A673 (cell line): ENCODE data around the gene RASAL2. TPM values are rescaled to one million over a fixed set of nuclear protein-coding genes. Genes with fewer than 3 reads are reported as not detected.
A peak's percentile ranks its signal among the peaks of the same experiment; 100 is the strongest.

Source experiments
- BruUV-seq: library from RNA; stranded (reverse); fragments of 400-500 nt; replicated peaks from 2 replicates; lab custom pipeline; 2021; lab: Mats Ljungman, UMichigan
- CTCF ChIA-PET: fragments of 300-600 bp; sonication (Branson Sonifier 250); formaldehyde crosslinking; loops from one replicate; lab custom pipeline; 2022; ENCODE audit warnings: antibody characterized with exemption; lab: Charles Lee
- POLR2A ChIA-PET: fragments of 300-600 bp; sonication (Branson Sonifier 250); formaldehyde crosslinking; loops from one replicate; lab custom pipeline; 2022; ENCODE audit warnings: antibody characterized with exemption; ENCODE audit not compliant: low non-redundant PET; lab: Charles Lee
- DNase-seq: peaks from one replicate; pipeline ENCODE4 v3.0.0-alpha.2; 2015; ENCODE audit warnings: low spot score
- H3K27ac ChIP-seq: fragments of 200-600 bp; sonication (generic); 2 replicates; pipeline ENCODE4 v1.5.1; 2016; ENCODE audit warnings: mixed run types, low read depth, mild to moderate bottlenecking, mixed read lengths, antibody characterized with exemption, low read length; ENCODE audit not compliant: poor library complexity, severe bottlenecking
- H3K27me3 ChIP-seq: fragments of 200-600 bp; sonication (generic); replicated peaks from 2 replicates; pipeline ENCODE4 v1.6.1; 2017; ENCODE audit warnings: mixed run types, low read depth, mild to moderate bottlenecking, mixed read lengths, antibody characterized with exemption, low read length; ENCODE audit not compliant: insufficient read depth, poor library complexity
- H3K36me3 ChIP-seq: fragments of 200-600 bp; sonication (generic); 2 replicates; pipeline ENCODE4 v1.6.1; 2016; ENCODE audit warnings: mixed run types, mild to moderate bottlenecking, mixed read lengths, antibody characterized with exemption, low read length; ENCODE audit not compliant: insufficient read depth, poor library complexity, severe bottlenecking
- H3K4me1 ChIP-seq: fragments of 200-600 bp; sonication (generic); 2 replicates; pipeline ENCODE4 v1.6.1; 2017; ENCODE audit warnings: mixed run types, mild to moderate bottlenecking, mixed read lengths, antibody characterized with exemption, low read length; ENCODE audit not compliant: insufficient read depth, poor library complexity, severe bottlenecking
- H3K4me3 ChIP-seq: fragments of 200-600 bp; sonication (generic); 2 replicates; pipeline ENCODE4 v1.5.1; 2016; ENCODE audit warnings: low read depth, mixed run types, mild to moderate bottlenecking, mixed read lengths, low read length; ENCODE audit not compliant: poor library complexity, severe bottlenecking
- H3K9me3 ChIP-seq: fragments of 200-600 bp; sonication (generic); 2 replicates; pipeline ENCODE4 v1.6.1; 2016; ENCODE audit warnings: mixed run types, low read depth, mild to moderate bottlenecking, mixed read lengths, antibody characterized with exemption, low read length; ENCODE audit not compliant: poor library complexity, severe bottlenecking
- EZH2 ChIP-seq: fragments of 200-600 bp; sonication (generic); IDR thresholded peaks from 2 replicates; pipeline ENCODE4 v1.6.1; 2017; ENCODE audit warnings: borderline replicate concordance, low read depth, mild to moderate bottlenecking, mixed read lengths, antibody characterized with exemption, low read length; ENCODE audit not compliant: poor library complexity, severe bottlenecking
- intact Hi-C: fragments of 100-400 bp; cut with micrococcal nuclease; formaldehyde crosslinking; loops from one replicate; pipeline ENCODE4 v1.10.0; 2022; ENCODE audit not compliant: unreplicated experiment
- total RNA-seq: library from RNA; stranded (reverse); gene quantifications from 2 replicates; pipeline ENCODE4 v1.2.3, GENCODE V29; 2021
- TF ChIP-seq, protein P1 (sequence below): fragments of 300-800, 200-600 bp; sonication (generic); conservative IDR thresholded peaks from 2 replicates; pipeline ENCODE4 v1.5.1; 2017; ENCODE audit warnings: low read depth, mild to moderate bottlenecking, antibody characterized with exemption, low read length, moderate library complexity, mixed read lengths

RASAL2 gene
- total RNA-seq, 1 experiment from 2014 or later: 8.3 TPM

DNA sequence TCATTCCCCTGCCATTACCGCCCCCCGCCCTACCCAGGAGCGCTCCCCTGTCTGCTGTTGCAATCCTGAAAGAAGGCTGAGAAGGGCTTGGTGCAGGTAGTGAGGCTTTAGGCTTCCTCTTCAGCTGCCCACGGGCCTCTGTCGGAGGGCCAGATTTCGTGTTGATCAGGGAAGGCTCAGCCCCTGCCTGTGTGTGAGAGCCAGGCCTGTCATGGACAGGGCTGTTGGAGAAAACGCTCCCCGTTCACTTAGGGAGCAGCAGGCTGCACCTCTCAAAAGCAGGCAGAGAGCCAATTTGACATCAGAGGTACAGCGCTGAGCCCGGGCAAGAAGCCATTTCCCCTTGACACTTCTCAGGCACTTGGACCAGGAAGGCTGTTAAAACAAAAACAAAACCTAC lies 438.0 kb downstream of the RASAL2 start:
- Histone ChIP-seq H3K27ac (no peak overlapping the region), H3K36me3 (no peaks in the 10 kb centered on the region), H3K9me3 (no peaks in the 10 kb centered on the region), H3K27me3 (no peaks in the 10 kb centered on the region), H3K4me1 (peaks cover 11% of the 10 kb centered on the region), H3K4me3 (no peak overlapping the region)
- POLR2A ChIA-PET: no interaction called here
- intact Hi-C loops: loop anchor here (2.0 kb wide), 1 partner anchor 221 kb away; no protein-coding TSS in a partner anchor
- BruUV-seq: no TSS peak
- CTCF ChIA-PET: interaction anchor here (1.0 kb wide), 1 partner anchor 219 kb away, joined by 3 read pairs; no protein-coding TSS in a partner anchor
- DNase-seq: no peak
- TF ChIP-seq EZH2: no peak
- TF ChIP-seq, protein P1, sequence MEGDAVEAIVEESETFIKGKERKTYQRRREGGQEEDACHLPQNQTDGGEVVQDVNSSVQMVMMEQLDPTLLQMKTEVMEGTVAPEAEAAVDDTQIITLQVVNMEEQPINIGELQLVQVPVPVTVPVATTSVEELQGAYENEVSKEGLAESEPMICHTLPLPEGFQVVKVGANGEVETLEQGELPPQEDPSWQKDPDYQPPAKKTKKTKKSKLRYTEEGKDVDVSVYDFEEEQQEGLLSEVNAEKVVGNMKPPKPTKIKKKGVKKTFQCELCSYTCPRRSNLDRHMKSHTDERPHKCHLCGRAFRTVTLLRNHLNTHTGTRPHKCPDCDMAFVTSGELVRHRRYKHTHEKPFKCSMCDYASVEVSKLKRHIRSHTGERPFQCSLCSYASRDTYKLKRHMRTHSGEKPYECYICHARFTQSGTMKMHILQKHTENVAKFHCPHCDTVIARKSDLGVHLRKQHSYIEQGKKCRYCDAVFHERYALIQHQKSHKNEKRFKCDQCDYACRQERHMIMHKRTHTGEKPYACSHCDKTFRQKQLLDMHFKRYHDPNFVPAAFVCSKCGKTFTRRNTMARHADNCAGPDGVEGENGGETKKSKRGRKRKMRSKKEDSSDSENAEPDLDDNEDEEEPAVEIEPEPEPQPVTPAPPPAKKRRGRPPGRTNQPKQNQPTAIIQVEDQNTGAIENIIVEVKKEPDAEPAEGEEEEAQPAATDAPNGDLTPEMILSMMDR: no peak

DNA sequence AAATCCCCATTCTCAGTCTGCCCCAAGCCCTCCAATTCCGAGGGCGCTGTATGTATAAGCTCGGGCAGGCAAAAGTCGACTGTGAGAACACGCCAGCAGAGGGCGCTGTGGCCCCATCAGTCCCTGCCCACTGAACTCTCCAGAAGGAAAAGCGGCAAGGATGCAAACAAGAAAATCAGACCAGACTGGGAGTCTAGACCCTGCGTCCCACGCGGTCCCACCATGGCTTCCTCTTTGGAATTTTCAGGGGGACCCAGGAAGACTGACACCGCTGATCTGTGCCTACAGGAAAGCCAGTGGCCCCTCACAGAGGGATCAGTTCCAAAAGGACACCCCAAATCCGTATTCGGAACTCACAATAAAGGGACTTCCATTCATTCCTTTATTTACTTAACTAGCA lies 438.5 kb downstream of the RASAL2 start:
- no peaks in the 10 kb centered on the region for H3K27me3 ChIP-seq
- H3K4me1 ChIP-seq: peaks cover 11% of the 10 kb centered on the region
- intact Hi-C loops: loop anchor here (2.0 kb wide), 1 partner anchor 220 kb away; no protein-coding TSS in a partner anchor
- DNase-seq: peak; percentile 86
- ChIA-PET POLR2A (no interaction called here), CTCF (interaction anchor here (0.6 to 1.2 kb wide), 3 partner anchors 219 to 221 kb away, joined by 3 to 5 read pairs (median 3); no protein-coding TSS in a partner anchor)
- H3K36me3 ChIP-seq: no peaks in the 10 kb centered on the region
- BruUV-seq: no TSS peak
- no peak overlapping the region for H3K27ac ChIP-seq
- H3K4me3 ChIP-seq: no peak overlapping the region
- TF ChIP-seq, protein P1: peak; percentile 97
- no peak for TF ChIP-seq EZH2
- no peaks in the 10 kb centered on the region for H3K9me3 ChIP-seq

GRCh38 chr1:178533121-178533946 lies 439.4 kb downstream of the RASAL2 start:
- CTCF ChIA-PET: interaction anchor here (1.2 to 1.3 kb wide), 2 partner anchors 220 to 223 kb away, joined by 4 to 5 read pairs; no protein-coding TSS in a partner anchor
- TF ChIP-seq, protein P1: no peak
- no peak for TF ChIP-seq EZH2
- no peaks in the 10 kb centered on the region for H3K9me3 ChIP-seq
- H3K27me3 ChIP-seq: no peaks in the 10 kb centered on the region
- H3K4me3 ChIP-seq: no peak overlapping the region
- H3K27ac ChIP-seq: no peak overlapping the region
- POLR2A ChIA-PET: no interaction called here
- BruUV-seq: no TSS peak
- no peaks in the 10 kb centered on the region for H3K36me3 ChIP-seq
- peaks cover 8% of the 10 kb centered on the region for H3K4me1 ChIP-seq
- no peak for DNase-seq
- intact Hi-C loops: loop anchor here (2.0 kb wide), 1 partner anchor 219 kb away; no protein-coding TSS in a partner anchor

Other genes with a start within 250 kb of the RASAL2 start
- gene SEC16B, start 124.0 kb upstream of the RASAL2 start, total RNA-seq: 1.3 and 1.6 TPM in 2 replicates